Ascending aorta (tissue), 2 donors: Measurements from ENCODE around the gene TMEM132D. TPM values are rescaled to one million over a fixed set of nuclear protein-coding genes. Genes with fewer than 3 reads are reported as not detected.
"Not testable (repeated sequence)": the region's sequence is repeated elsewhere in the genome, so short reads cannot be mapped to it uniquely, and the experiment has no call there.

Source experiments
- DNase-seq, 2 donors: peaks; one replicate each; pipeline ENCODE4 v3.0.0-alpha.2; 2019; ENCODE audit warnings: low spot score in 2 of 2
- H3K27ac ChIP-seq, 2 donors: fragments of 200-600 bp; sonication (generic); one replicate each; pipeline ENCODE4 v1.5.1; 2016 to 2017; ENCODE audit warnings: mild to moderate bottlenecking in 1 of 2
- H3K27me3 ChIP-seq: fragments of 200-600 bp; sonication (generic); one replicate; pipeline ENCODE4 v1.5.1; 2017
- H3K36me3 ChIP-seq, 2 donors: fragments of 200-600 bp; sonication (generic); one replicate each; pipeline ENCODE4 v1.5.1; 2016
- H3K4me1 ChIP-seq, 2 donors: fragments of 200-600 bp; sonication (generic); one replicate each; pipeline ENCODE4 v1.5.1; 2016 to 2017; ENCODE audit warnings: mild to moderate bottlenecking in 1 of 2
- H3K4me3 ChIP-seq, 2 donors: fragments of 200-600 bp; sonication (generic); one replicate each; pipeline ENCODE4 v1.5.1; 2016 to 2017; ENCODE audit warnings: mild to moderate bottlenecking in 1 of 2
- H3K9me3 ChIP-seq, 2 donors: fragments of 200-600 bp; sonication (generic); one replicate each; pipeline ENCODE4 v1.5.1; 2016
- intact Hi-C: fragments of 100-400 bp; cut with DNase I; formaldehyde crosslinking; loops from one replicate; pipeline ENCODE4 v1.15.1; 2023
- total RNA-seq: library from RNA; depleted of rRNA; stranded (reverse); fragments of >200 nt; gene quantifications from one replicate; pipeline ENCODE4 v1.1.0, GENCODE V29; 2016
- TF ChIP-seq, protein P1 (sequence below), 3 experiments: fragments of 200-600 bp in 2 of 3; fragments of 450-650 bp in 1 of 3; sonication (generic) in 2 of 3; IDR thresholded peaks; one replicate each; pipeline ENCODE4 v1.5.1; 2016 to 2019; ENCODE audit warnings: antibody characterized with exemption in 3 of 3, mild to moderate bottlenecking in 1 of 3, moderate library complexity in 1 of 3

The TMEM132D gene
- total RNA-seq, 1 donor from 2014 or later = not detected

DNA sequence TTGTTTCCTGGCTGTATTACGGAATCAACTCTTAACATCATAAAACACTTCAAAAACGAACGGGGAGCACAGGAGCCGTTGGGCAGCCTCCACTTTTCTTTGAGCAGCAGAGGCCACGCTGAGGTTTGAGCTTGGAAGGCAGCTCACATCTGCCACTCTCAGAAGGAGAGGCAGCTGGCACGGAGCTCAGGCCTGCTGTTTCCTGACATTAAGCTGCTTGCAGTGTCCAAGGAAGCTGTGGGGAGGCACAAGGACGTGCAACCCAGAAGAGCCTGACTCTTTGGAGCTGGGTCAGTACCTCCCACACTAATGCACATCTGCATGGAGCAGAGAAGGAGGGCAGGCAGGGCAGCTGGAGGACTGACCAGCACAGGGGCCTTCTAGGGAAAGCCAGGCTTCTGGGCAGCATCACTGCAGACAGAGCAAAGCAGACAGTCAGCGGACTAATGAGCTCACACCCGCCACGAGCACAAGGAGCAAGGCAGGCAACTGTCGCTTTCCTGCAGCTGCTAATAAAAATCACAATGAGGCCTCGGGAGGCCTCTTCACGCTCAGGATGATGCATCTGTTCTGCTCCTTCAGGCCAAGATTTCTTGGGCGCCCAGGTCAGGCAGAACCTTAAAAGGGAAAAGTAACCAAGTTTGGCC lies 839.5 kb downstream of the TMEM132D start:
- no peaks in the 10 kb centered on the region for H3K9me3 ChIP-seq
- no peak overlapping the region for H3K27ac ChIP-seq
- H3K36me3 ChIP-seq = no peaks in the 10 kb centered on the region
- H3K27me3 ChIP-seq = no peaks in the 10 kb centered on the region
- intact Hi-C loops = no loop called here
- no peak for DNase-seq
- H3K4me1 ChIP-seq = no peaks in the 10 kb centered on the region
- H3K4me3 ChIP-seq = no peak overlapping the region
- TF ChIP-seq, protein P1, sequence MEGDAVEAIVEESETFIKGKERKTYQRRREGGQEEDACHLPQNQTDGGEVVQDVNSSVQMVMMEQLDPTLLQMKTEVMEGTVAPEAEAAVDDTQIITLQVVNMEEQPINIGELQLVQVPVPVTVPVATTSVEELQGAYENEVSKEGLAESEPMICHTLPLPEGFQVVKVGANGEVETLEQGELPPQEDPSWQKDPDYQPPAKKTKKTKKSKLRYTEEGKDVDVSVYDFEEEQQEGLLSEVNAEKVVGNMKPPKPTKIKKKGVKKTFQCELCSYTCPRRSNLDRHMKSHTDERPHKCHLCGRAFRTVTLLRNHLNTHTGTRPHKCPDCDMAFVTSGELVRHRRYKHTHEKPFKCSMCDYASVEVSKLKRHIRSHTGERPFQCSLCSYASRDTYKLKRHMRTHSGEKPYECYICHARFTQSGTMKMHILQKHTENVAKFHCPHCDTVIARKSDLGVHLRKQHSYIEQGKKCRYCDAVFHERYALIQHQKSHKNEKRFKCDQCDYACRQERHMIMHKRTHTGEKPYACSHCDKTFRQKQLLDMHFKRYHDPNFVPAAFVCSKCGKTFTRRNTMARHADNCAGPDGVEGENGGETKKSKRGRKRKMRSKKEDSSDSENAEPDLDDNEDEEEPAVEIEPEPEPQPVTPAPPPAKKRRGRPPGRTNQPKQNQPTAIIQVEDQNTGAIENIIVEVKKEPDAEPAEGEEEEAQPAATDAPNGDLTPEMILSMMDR (IDR thresholded peaks at IDR 0.05) = no peak

DNA sequence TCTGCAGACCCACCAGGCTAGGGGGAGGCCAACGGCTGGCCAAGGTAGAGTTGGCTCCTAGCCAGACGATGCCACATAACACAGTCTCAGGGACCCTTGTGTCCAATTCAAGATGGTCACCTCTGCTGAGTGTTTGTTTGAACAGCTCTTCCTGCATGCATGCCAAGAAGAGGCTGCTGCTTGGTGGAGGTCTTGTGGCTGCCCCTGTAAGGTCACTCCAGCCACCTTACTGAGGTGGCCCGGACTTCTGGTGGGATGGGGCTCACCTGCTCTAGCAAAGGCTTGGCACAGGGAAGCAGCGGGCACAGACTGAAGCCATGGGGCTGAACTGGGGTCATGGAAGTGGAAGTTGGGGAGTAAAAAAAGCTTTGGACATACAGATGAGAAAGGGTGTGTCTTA lies 840.2 kb downstream of the TMEM132D start:
- no peaks in the 10 kb centered on the region for H3K27me3 ChIP-seq
- TF ChIP-seq, protein P1 (IDR thresholded peaks at IDR 0.05) = no peak
- H3K4me3 ChIP-seq = no peak overlapping the region
- intact Hi-C loops = no loop called here
- no peaks in the 10 kb centered on the region for H3K4me1 ChIP-seq
- no peak overlapping the region for H3K27ac ChIP-seq
- no peaks in the 10 kb centered on the region for H3K9me3 ChIP-seq
- no peaks in the 10 kb centered on the region for H3K36me3 ChIP-seq
- no peak for DNase-seq

GRCh38 chr12:129053232-129053631 lies 850.6 kb downstream of the TMEM132D start:
- H3K27ac ChIP-seq = no peak overlapping the region
- H3K4me3 ChIP-seq = no peak overlapping the region
- H3K9me3 ChIP-seq = no peaks in the 10 kb centered on the region
- H3K27me3 ChIP-seq = no peaks in the 10 kb centered on the region
- TF ChIP-seq, protein P1 (IDR thresholded peaks at IDR 0.05) = no peak
- intact Hi-C loops = no loop called here
- H3K4me1 ChIP-seq = no peaks in the 10 kb centered on the region
- DNase-seq = no peak
- no peaks in the 10 kb centered on the region for H3K36me3 ChIP-seq

- Histone ChIP-seq H3K36me3 (no peaks in the 10 kb centered on the region), H3K9me3 (no peaks in the 10 kb centered on the region), H3K27me3 (no peaks in the 10 kb centered on the region), H3K27ac (no peak overlapping the region), H3K4me1 (no peaks in the 10 kb centered on the region), H3K4me3 (no peak overlapping the region)
- TF ChIP-seq, protein P1 (IDR thresholded peaks at IDR 0.05) = no peak
- intact Hi-C loops = no loop called here
- DNase-seq = no peak
These were observed 851.5 kb downstream of the TMEM132D start for GRCh38 chr12:129052373-129052772.

- no peak for DNase-seq
- H3K9me3 ChIP-seq = no peaks in the 10 kb centered on the region
- no peak overlapping the region for H3K27ac ChIP-seq
- TF ChIP-seq, protein P1 (IDR thresholded peaks at IDR 0.05) = no peak
- no peaks in the 10 kb centered on the region for H3K27me3 ChIP-seq
- H3K4me1 ChIP-seq = no peaks in the 10 kb centered on the region
- H3K4me3 ChIP-seq = no peak overlapping the region
- intact Hi-C loops = no loop called here
- no peaks in the 10 kb centered on the region for H3K36me3 ChIP-seq
These were observed 853.9 kb downstream of the TMEM132D start for GRCh38 chr12:129049917-129050316.

DNA sequence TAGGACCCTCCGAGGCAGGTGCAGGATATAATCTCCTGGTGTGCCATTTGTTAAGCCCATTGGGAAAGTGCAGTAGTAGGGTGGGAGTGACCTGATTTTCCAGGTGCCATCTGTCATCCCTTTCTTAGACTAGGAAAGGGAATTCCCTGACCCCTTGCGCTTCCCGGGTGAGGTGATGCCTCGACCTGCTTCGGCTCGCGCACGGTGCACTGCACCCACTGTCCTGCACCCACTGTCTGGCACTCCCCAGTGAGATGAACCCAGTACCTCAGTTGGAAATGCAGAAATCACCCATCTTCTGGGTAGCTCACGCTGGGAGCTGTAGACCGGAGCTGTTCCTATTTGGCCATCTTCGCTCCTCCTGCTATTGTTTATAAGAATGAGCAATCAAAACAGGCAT lies 860.5 kb downstream of the TMEM132D start:
- DNase-seq, H3K4me3 ChIP-seq, intact Hi-C loops: not testable (repeated sequence)

More for the DNA sequence above, 860.5 kb downstream of the TMEM132D start:
- not testable (repeated sequence) for H3K9me3 ChIP-seq, H3K27me3 ChIP-seq, H3K4me1 ChIP-seq, H3K36me3 ChIP-seq, H3K27ac ChIP-seq
